ENCODE data around the gene EFCAB8.
"Not testable (repeated sequence)": the region's sequence is repeated elsewhere in the genome, so short reads cannot be mapped to it uniquely, and the experiment has no call there.

- TF ChIP-seq POLR2A (IDR thresholded peaks at IDR 0.05; ENCODE audit: low read length); GATA1 (IDR thresholded peaks at IDR 0.05; ENCODE audit: low read depth, low read length): not testable (repeated sequence)
These were observed 11.8 kb downstream of the EFCAB8 start for GRCh38 chr20:32870526-32870925.

All from erythroblast (primary cell).